ENCODE measurements around the gene RBCK1.

DNA sequence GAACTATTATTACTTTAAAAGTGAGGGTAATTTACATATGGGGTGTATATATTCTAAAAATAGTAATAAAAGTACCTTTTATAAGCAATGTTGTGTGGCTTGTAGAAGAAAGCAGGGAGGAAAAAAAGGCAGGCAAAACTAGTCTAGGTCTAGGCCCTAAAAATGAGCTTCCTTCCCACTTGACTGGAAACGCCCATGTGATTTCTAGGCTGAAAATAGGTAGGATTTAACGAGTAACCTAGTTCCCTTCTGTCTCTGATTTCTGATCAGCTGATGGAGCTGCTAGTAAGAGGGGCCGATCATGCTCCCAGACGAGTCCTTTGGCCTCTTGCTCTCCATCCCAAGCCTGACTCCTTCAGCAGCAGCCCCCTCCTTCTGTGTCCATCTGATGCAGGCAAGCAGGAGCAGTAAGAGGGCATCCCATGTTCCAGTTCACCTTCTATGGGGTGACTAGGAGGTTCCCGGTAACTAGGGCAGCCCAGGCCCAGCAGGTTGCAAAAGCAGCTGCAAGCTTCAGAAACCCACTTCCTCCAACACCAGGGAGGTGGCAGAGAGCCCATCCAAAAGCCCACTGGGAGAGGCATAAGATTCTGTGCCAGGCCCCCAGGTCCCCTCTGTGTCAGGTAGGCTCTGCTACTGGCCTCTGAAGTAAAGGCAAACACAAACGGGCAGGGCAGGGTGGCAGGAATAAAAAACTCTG, 29.8 kb downstream of the RBCK1 start:
- TF ChIP-seq, protein P1, sequence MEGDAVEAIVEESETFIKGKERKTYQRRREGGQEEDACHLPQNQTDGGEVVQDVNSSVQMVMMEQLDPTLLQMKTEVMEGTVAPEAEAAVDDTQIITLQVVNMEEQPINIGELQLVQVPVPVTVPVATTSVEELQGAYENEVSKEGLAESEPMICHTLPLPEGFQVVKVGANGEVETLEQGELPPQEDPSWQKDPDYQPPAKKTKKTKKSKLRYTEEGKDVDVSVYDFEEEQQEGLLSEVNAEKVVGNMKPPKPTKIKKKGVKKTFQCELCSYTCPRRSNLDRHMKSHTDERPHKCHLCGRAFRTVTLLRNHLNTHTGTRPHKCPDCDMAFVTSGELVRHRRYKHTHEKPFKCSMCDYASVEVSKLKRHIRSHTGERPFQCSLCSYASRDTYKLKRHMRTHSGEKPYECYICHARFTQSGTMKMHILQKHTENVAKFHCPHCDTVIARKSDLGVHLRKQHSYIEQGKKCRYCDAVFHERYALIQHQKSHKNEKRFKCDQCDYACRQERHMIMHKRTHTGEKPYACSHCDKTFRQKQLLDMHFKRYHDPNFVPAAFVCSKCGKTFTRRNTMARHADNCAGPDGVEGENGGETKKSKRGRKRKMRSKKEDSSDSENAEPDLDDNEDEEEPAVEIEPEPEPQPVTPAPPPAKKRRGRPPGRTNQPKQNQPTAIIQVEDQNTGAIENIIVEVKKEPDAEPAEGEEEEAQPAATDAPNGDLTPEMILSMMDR (IDR thresholded peaks at IDR 0.05): no peak
- TF ChIP-seq POLR2AphosphoS5 (IDR thresholded peaks at IDR 0.05) (no peak), POLR2A (IDR thresholded peaks at IDR 0.05) (no peak), EP300 (IDR thresholded peaks at IDR 0.05) (no peak)

Data from stomach (tissue), 4 donors.